Neutrophil (primary cell): ENCODE measurements around the gene TBRG1.

ENCODE experiments used
- H3K27ac ChIP-seq: fragments of 200-600 bp; sonication (generic); 2 replicates; pipeline ENCODE4 v1.5.1; 2016; ENCODE audit warnings: mild to moderate bottlenecking, moderate library complexity
- H3K27me3 ChIP-seq: fragments of 200-600 bp; sonication (generic); 2 replicates; pipeline ENCODE4 v1.6.0; 2016; ENCODE audit warnings: mild to moderate bottlenecking
- H3K36me3 ChIP-seq: fragments of 200-600 bp; sonication (generic); 2 replicates; pipeline ENCODE4 v1.5.1; 2017
- H3K4me1 ChIP-seq, 2 experiments: fragments of 200-600 bp in 1 of 2; sonication (generic) in 1 of 2; 1 replicate in 1 of 2; 2 replicates in 1 of 2; pipeline versions ENCODE4 v1.5.1 to v1.6.1; 2013 to 2016; ENCODE audit warnings: low read depth in 1 of 2, low read length in 1 of 2, mild to moderate bottlenecking in 1 of 2, moderate library complexity in 1 of 2; ENCODE audit not compliant: control insufficient read depth in 1 of 2, insufficient read depth in 1 of 2
- H3K4me3 ChIP-seq, 2 experiments: fragments of 200-600 bp in 1 of 2; sonication (generic) in 1 of 2; 1 replicate in 1 of 2; 2 replicates in 1 of 2; pipeline ENCODE4 v1.5.1; 2013 to 2016; ENCODE audit warnings: low read depth in 1 of 2, low read length in 1 of 2, mild to moderate bottlenecking in 1 of 2, moderate library complexity in 1 of 2
- H3K9me3 ChIP-seq: fragments of 200-600 bp; sonication (generic); 2 replicates; pipeline ENCODE4 v1.5.1; 2016
- CTCF ChIP-seq: fragments of 200-600 bp; sonication (generic); IDR thresholded peaks from 2 replicates; pipeline ENCODE4 v1.5.1; 2016; ENCODE audit warnings: antibody characterized with exemption

The TBRG1 gene

GRCh38 chr11:124583781-124584180 is 38.9 kb upstream of the TBRG1 start:
- Histone ChIP-seq H3K27ac (no peak overlapping the region), H3K27me3 (peaks cover 12% of the 10 kb centered on the region), H3K4me3 (no peak overlapping the region), H3K36me3 (no peaks in the 10 kb centered on the region), H3K4me1 (no peaks in the 10 kb centered on the region), H3K9me3 (no peaks in the 10 kb centered on the region)
- no peak for TF ChIP-seq CTCF

GRCh38 chr11:124584681-124585372 is 37.8 kb upstream of the TBRG1 start:
- H3K27me3 ChIP-seq, result peaks cover 12% of the 10 kb centered on the region
- no peak overlapping the region for H3K27ac ChIP-seq
- H3K4me1 ChIP-seq, result no peaks in the 10 kb centered on the region
- TF ChIP-seq CTCF, result no peak
- no peaks in the 10 kb centered on the region for H3K36me3 ChIP-seq
- no peaks in the 10 kb centered on the region for H3K9me3 ChIP-seq
- H3K4me3 ChIP-seq, result no peak overlapping the region

- Histone ChIP-seq H3K27ac (no peak overlapping the region), H3K4me1 (no peaks in the 10 kb centered on the region), H3K27me3 (peaks cover 12% of the 10 kb centered on the region), H3K4me3 (no peak overlapping the region), H3K9me3 (no peaks in the 10 kb centered on the region), H3K36me3 (no peaks in the 10 kb centered on the region)
- no peak for TF ChIP-seq CTCF
Measured at GRCh38 chr11:124586238-124586860, 36.3 kb upstream of the TBRG1 start.

- no peak for TF ChIP-seq CTCF
- no peaks in the 10 kb centered on the region for H3K4me1 ChIP-seq
- H3K27me3 ChIP-seq, result peaks cover 23% of the 10 kb centered on the region
- H3K9me3 ChIP-seq, result no peaks in the 10 kb centered on the region
- no peak overlapping the region for H3K4me3 ChIP-seq
- H3K27ac ChIP-seq, result no peak overlapping the region
- no peaks in the 10 kb centered on the region for H3K36me3 ChIP-seq
Measured at GRCh38 chr11:124591430-124591829, 31.2 kb upstream of the TBRG1 start.

- TF ChIP-seq CTCF, result no peak
- H3K4me3 ChIP-seq, result no peak overlapping the region
- no peaks in the 10 kb centered on the region for H3K4me1 ChIP-seq
- no peak overlapping the region for H3K27ac ChIP-seq
- H3K9me3 ChIP-seq, result no peaks in the 10 kb centered on the region
- H3K27me3 ChIP-seq, result peaks cover 35% of the 10 kb centered on the region
- no peaks in the 10 kb centered on the region for H3K36me3 ChIP-seq
Measured at GRCh38 chr11:124592627-124593026, 30.0 kb upstream of the TBRG1 start.
